H1 (cell line): ENCODE measurements around the gene FNDC11. TPM values are rescaled to one million over a fixed set of nuclear protein-coding genes. Genes with fewer than 3 reads are reported as not detected.
A peak's percentile ranks its signal among the peaks of the same experiment; 100 is the strongest.

ENCODE experiments used
- CTCF ChIA-PET: fragments of 300-600 bp; sonication (Branson Sonifier 250); formaldehyde crosslinking; loops from one replicate; lab custom pipeline; 2021; ENCODE audit not compliant: partially characterized antibody; lab: Charles Lee
- POLR2A ChIA-PET: fragments of 300-600 bp; sonication (Branson Sonifier 250); formaldehyde crosslinking; loops from one replicate; lab custom pipeline; 2021; ENCODE audit warnings: inconsistent platforms; ENCODE audit not compliant: partially characterized antibody; lab: Charles Lee
- DNase-seq, 2 experiments: peaks; one replicate each; pipeline versions ENCODE4 v3.0.0 to v3.0.0-alpha.2; 2010 to 2022; ENCODE audit warnings: low spot score in 2 of 2, low read depth in 1 of 2, mixed read lengths in 1 of 2
- FAIRE-seq: peaks from 2 replicates; lab custom pipeline; 2011; peaks lifted over from hg19 to GRCh38; lab: Jason Lieb, UNC
- H2AFZ ChIP-seq: 2 replicates; pipeline ENCODE4 v1.8.1; 2012; ENCODE audit warnings: low read length, inconsistent platforms
- H2AK5ac ChIP-seq: 2 replicates; pipeline ENCODE4 v1.6.1; 2013; ENCODE audit warnings: low read depth, low read length
- H2BK120ac ChIP-seq: replicated peaks from 2 replicates; pipeline ENCODE3; 2013; ENCODE audit warnings: low read depth, low read length, inconsistent platforms
- H2BK12ac ChIP-seq: 2 replicates; pipeline ENCODE4 v1.6.1; 2013; ENCODE audit warnings: low read depth, low read length
- H2BK15ac ChIP-seq: 2 replicates; pipeline ENCODE4 v1.6.1; 2013; ENCODE audit warnings: low read length
- H2BK20ac ChIP-seq: 2 replicates; pipeline ENCODE4 v1.6.1; 2013; ENCODE audit warnings: low read length
- H2BK5ac ChIP-seq: 2 replicates; pipeline ENCODE4 v1.6.1; 2013; ENCODE audit warnings: low read depth, low read length
- H3K14ac ChIP-seq: 2 replicates; pipeline ENCODE4 v1.6.1; 2013; ENCODE audit warnings: inconsistent platforms; ENCODE audit not compliant: insufficient read length
- H3K18ac ChIP-seq: 2 replicates; pipeline ENCODE4 v1.6.1; 2013; ENCODE audit warnings: low read length; ENCODE audit errors: extremely low read depth
- H3K23ac ChIP-seq: 2 replicates; pipeline ENCODE4 v1.6.1; 2013; ENCODE audit warnings: inconsistent platforms; ENCODE audit not compliant: insufficient read length
- H3K23me2 ChIP-seq: 2 replicates; pipeline ENCODE4 v1.6.1; 2013; ENCODE audit warnings: low read depth, low read length
- H3K27ac ChIP-seq: 2 replicates; pipeline ENCODE4 v1.6.1; 2011; ENCODE audit warnings: low read depth, low read length, inconsistent platforms
- H3K27me3 ChIP-seq, 4 experiments: replicated peaks in 1 of 4; 1 replicate in 1 of 4; 2 replicates in 3 of 4; pipeline versions ENCODE4 v1.6.1 to v1.8.1; 2011 to 2013; ENCODE audit warnings: low read length in 3 of 4, mild to moderate bottlenecking in 3 of 4, inconsistent platforms in 2 of 4, mixed read lengths in 2 of 4, moderate library complexity in 1 of 4; ENCODE audit not compliant: control insufficient read depth in 3 of 4, insufficient read depth in 3 of 4; ENCODE audit errors: extremely low read depth in 1 of 4
- H3K36me3 ChIP-seq, 4 experiments: 2 replicates each; pipeline versions ENCODE4 v1.6.1 to v1.8.1; 2011 to 2013; ENCODE audit warnings: mild to moderate bottlenecking in 4 of 4, low read length in 3 of 4, moderate library complexity in 2 of 4, control low read depth in 1 of 4, inconsistent platforms in 1 of 4; ENCODE audit not compliant: insufficient read depth in 4 of 4, control insufficient read depth in 2 of 4
- H3K4ac ChIP-seq: replicated peaks from 2 replicates; pipeline ENCODE3; 2013; ENCODE audit warnings: low read length, low read depth, mixed read lengths, inconsistent platforms; ENCODE audit not compliant: insufficient read length
- H3K4me1 ChIP-seq, 4 experiments: replicated peaks in 1 of 4; 1 replicate in 1 of 4; 2 replicates in 3 of 4; pipeline versions ENCODE4 v1.6.1 to v1.8.1; 2011 to 2013; ENCODE audit warnings: low read length in 3 of 4, inconsistent platforms in 2 of 4, mixed read lengths in 1 of 4; ENCODE audit not compliant: insufficient read depth in 4 of 4, control insufficient read depth in 3 of 4
- H3K4me2 ChIP-seq, 2 experiments: 2 replicates each; pipeline versions ENCODE4 v1.6.1 to v1.8.1; 2011 to 2013; ENCODE audit warnings: low read depth in 2 of 2, low read length in 2 of 2, control low read depth in 1 of 2, inconsistent platforms in 1 of 2, mild to moderate bottlenecking in 1 of 2; ENCODE audit not compliant: insufficient read depth in 1 of 2
- H3K4me3 ChIP-seq, 4 experiments: fragments of 200-600, 300-600 bp in 1 of 4; sonication (generic), shearing (Covaris generic), sonication (Bioruptor Twin) in 1 of 4; 2 replicates each; pipeline versions ENCODE4 v1.5.1 to v1.8.1; 2011 to 2016; ENCODE audit warnings: low read length in 4 of 4, low read depth in 3 of 4, control low read depth in 2 of 4, inconsistent platforms in 2 of 4, mild to moderate bottlenecking in 2 of 4, mixed read lengths in 1 of 4, moderate library complexity in 1 of 4; ENCODE audit not compliant: insufficient read depth in 2 of 4; ENCODE audit errors: extremely low read depth in 1 of 4
- H3K56ac ChIP-seq: replicated peaks from 2 replicates; pipeline ENCODE3; 2013; ENCODE audit warnings: low read depth, mild to moderate bottlenecking, mixed read lengths, low read length, inconsistent platforms; ENCODE audit not compliant: insufficient read length
- H3K79me1 ChIP-seq: 2 replicates; pipeline ENCODE4 v1.6.1; 2013; ENCODE audit warnings: low read depth, low read length, control low read depth
- H3K79me2 ChIP-seq, 2 experiments: 2 replicates each; pipeline versions ENCODE4 v1.6.1 to v1.8.1; 2012 to 2013; ENCODE audit warnings: low read length in 2 of 2, mild to moderate bottlenecking in 2 of 2, inconsistent platforms in 1 of 2; ENCODE audit not compliant: insufficient read depth in 2 of 2, control insufficient read depth in 1 of 2
- H3K9ac ChIP-seq, 4 experiments: replicated peaks in 1 of 4; 1 replicate in 1 of 4; 2 replicates in 3 of 4; pipeline versions ENCODE4 v1.6.1 to v1.8.1; 2011 to 2013; ENCODE audit warnings: low read depth in 3 of 4, low read length in 3 of 4, control low read depth in 2 of 4, mild to moderate bottlenecking in 2 of 4, moderate library complexity in 2 of 4, inconsistent platforms in 1 of 4; ENCODE audit errors: extremely low read depth in 1 of 4
- H3K9me3 ChIP-seq, 2 experiments: 2 replicates each; pipeline versions ENCODE4 v1.6.1 to v1.8.1; 2012 to 2013; ENCODE audit warnings: mild to moderate bottlenecking in 2 of 2, moderate library complexity in 2 of 2, control low read depth in 1 of 2, inconsistent platforms in 1 of 2, low read depth in 1 of 2, low read length in 1 of 2, mixed read lengths in 1 of 2; ENCODE audit not compliant: insufficient read depth in 2 of 2
- H4K20me1 ChIP-seq, 2 experiments: replicated peaks in 1 of 2; 2 replicates each; pipeline versions ENCODE3 to v1.8.1; 2011 to 2013; ENCODE audit warnings: inconsistent platforms in 2 of 2, low read length in 2 of 2, mild to moderate bottlenecking in 1 of 2; ENCODE audit not compliant: insufficient read depth in 2 of 2, control insufficient read depth in 1 of 2
- H4K5ac ChIP-seq: 2 replicates; pipeline ENCODE4 v1.6.1; 2013; ENCODE audit warnings: low read length, low read depth, mixed read lengths, inconsistent platforms; ENCODE audit not compliant: insufficient read length
- H4K8ac ChIP-seq: 2 replicates; pipeline ENCODE4 v1.8.0; 2013; ENCODE audit warnings: mild to moderate bottlenecking, moderate library complexity, low read length, inconsistent platforms; ENCODE audit not compliant: insufficient read depth; ENCODE audit errors: extremely low read depth
- H4K91ac ChIP-seq: replicated peaks from 2 replicates; pipeline ENCODE3; 2013; ENCODE audit warnings: low read length, mixed read lengths, inconsistent platforms; ENCODE audit not compliant: insufficient read length
- CREB1 ChIP-seq: IDR thresholded peaks from 2 replicates; pipeline ENCODE4 v1.6.1; 2012; ENCODE audit warnings: inconsistent platforms
- CTCF ChIP-seq, 3 experiments: IDR thresholded peaks; 1 replicate in 2 of 3; 2 replicates in 1 of 3; pipeline versions ENCODE4 v1.5.1 to v1.6.1; 2011; ENCODE audit warnings: low read length in 3 of 3, mild to moderate bottlenecking in 3 of 3, inconsistent platforms in 2 of 3, low read depth in 1 of 3, moderate library complexity in 1 of 3; ENCODE audit not compliant: insufficient read depth in 1 of 3; ENCODE audit errors: control extremely low read depth in 1 of 3
- E2F6 ChIP-seq: IDR thresholded peaks from 2 replicates; pipeline ENCODE4 v1.6.1; 2012; ENCODE audit warnings: inconsistent platforms
- MAX ChIP-seq: IDR thresholded peaks from 2 replicates; pipeline ENCODE4 v1.6.1; 2012; ENCODE audit warnings: inconsistent platforms
- RAD21 ChIP-seq, 2 experiments: IDR thresholded peaks in 1 of 2; conservative IDR thresholded peaks in 1 of 2; 2 replicates each; pipeline ENCODE4 v1.6.1; 2011; ENCODE audit warnings: low read depth in 2 of 2, low read length in 2 of 2, improper control_type of control experiment in 1 of 2, inconsistent platforms in 1 of 2, mild to moderate bottlenecking in 1 of 2, moderate library complexity in 1 of 2
- TCF12 ChIP-seq: IDR thresholded peaks from 2 replicates; pipeline ENCODE4 v1.6.1; 2011; ENCODE audit warnings: low read depth, mild to moderate bottlenecking, low read length
- WGBS, 2 experiments: shearing (Covaris generic) in 1 of 2; methylation state at CpG; one replicate each; pipeline versions ENCODE4 v1.1.6 to v1.1.7; 2013 to 2015; ENCODE audit warnings: low lambda C conversion rate in 2 of 2, mixed read lengths in 2 of 2, inconsistent platforms in 1 of 2, low coverage in 1 of 2, missing lambda C conversion rate in 1 of 2; ENCODE audit not compliant: insufficient replicate concordance in 2 of 2, insufficient coverage in 1 of 2, insufficient read length in 1 of 2; ENCODE audit errors: extremely low coverage in 1 of 2, missing lambda C conversion rate in 1 of 2; 5-methylcytosine and 5-hydroxymethylcytosine counted together
- polyA plus RNA-seq, 7 experiments: library from polyadenylated mRNA; depleted of rRNA in 3 of 7; stranded (reverse) in 5 of 7; unstranded in 2 of 7; fragments of >200 nt in 5 of 7; fragments of 200-250 nt in 2 of 7; gene quantifications; 1 replicate in 5 of 7; 2 replicates in 1 of 7; 4 replicates in 1 of 7; pipeline versions ENCODE4 v1.2.1 to v1.2.3, GENCODE V29; 2011 to 2013; ENCODE audit warnings: missing spikeins in 2 of 7, mixed read lengths in 2 of 7
- total RNA-seq: library from RNA; stranded (reverse); fragmentation: NEBNext Ultra II Directional; extraction: Animal tissue kit (Norgen Biotek cat#: 25700); gene quantifications from 2 replicates; pipeline ENCODE4 v1.2.1, GENCODE V29; 2021

Gene FNDC11
- total and polyA plus RNA-seq, 2 of the 8 experiments (the other 6 are each of a cell fraction or from before 2014, with no cell fraction given), result 2.6 to 8.8 TPM

GRCh38 chr20:63518946-63519667, 34.9 kb upstream of the FNDC11 start:
- peak overlapping the region; percentile 13 for H2BK120ac ChIP-seq
- H3K56ac ChIP-seq, result no peak overlapping the region
- no peaks in the 10 kb centered on the region for H3K9me3 ChIP-seq
- peak overlapping the region; percentile 32; the same call in 1 of the 2 replicates for H2BK5ac ChIP-seq
- peak overlapping the region; percentile 67 to 78 for H3K4me2 ChIP-seq
- peaks cover 3 to 22% of the 10 kb centered on the region in 2 experiments for H4K20me1 ChIP-seq
- H2BK12ac ChIP-seq, result peak overlapping the region; percentile 75; the same call in 1 of the 2 replicates
- H3K27me3 ChIP-seq, result peaks cover 0 to 6% (median under 1%) of the 10 kb centered on the region in 4 experiments; a peak in 2 of 7 replicates
- H3K4ac ChIP-seq, result no peak overlapping the region
- no peak overlapping the region for H2AFZ ChIP-seq
- no peak overlapping the region for H3K9ac ChIP-seq
- peaks cover 17% of the 10 kb centered on the region; the same call in 1 of the 2 replicates for H3K23me2 ChIP-seq
- H3K23ac ChIP-seq, result no peak overlapping the region
- H4K5ac ChIP-seq, result no peak overlapping the region
- DNase-seq (peak in 1 of 2 experiments; percentile 60), FAIRE-seq (no peak)
- peak overlapping the region; percentile 29; the same call in 1 of the 2 replicates for H2BK15ac ChIP-seq
- CTCF ChIA-PET, result interaction anchor here (0.6 to 3.0 kb wide), 8 partner anchors 13 to 122 kb away, joined by 3 to 31 read pairs (median 4); partner anchors contain the start of gene PTK6
- peak overlapping the region; percentile 80 for H4K8ac ChIP-seq
- H3K27ac ChIP-seq, result no peak overlapping the region
- no peak overlapping the region for H2BK20ac ChIP-seq
- peak overlapping the region; percentile 66 to 99 (median 88); a peak in 7 of 8 replicates for H3K4me3 ChIP-seq
- peak overlapping the region; percentile 59; the same call in 1 of the 2 replicates for H2AK5ac ChIP-seq
- H3K79me1 ChIP-seq, result peaks cover 7% of the 10 kb centered on the region; the same call in 1 of the 2 replicates
- peak overlapping the region; percentile 93 for H4K91ac ChIP-seq
- peaks cover 0 to 21% (median 10%) of the 10 kb centered on the region in 4 experiments; a peak in 5 of 7 replicates for H3K4me1 ChIP-seq
- TF ChIP-seq MAX (peak; percentile 71), CTCF (IDR thresholded peaks at IDR 0.05; ENCODE audit: control extremely low read depth in 1 of 3, insufficient read depth in 1 of 3, low read depth in 1 of 3, low read length in 3 of 3) (peak in 1 of 3 experiments; percentile 9; a peak in 1 of 4 replicates), E2F6 (0 out of 2 replicates have a peak, but pooled peaks have one; percentile 57), CREB1 (no peak), TCF12 (no peak), RAD21 (IDR thresholded peaks at IDR 0.05 in 1 of 2, conservative IDR thresholded peaks at IDR 0.05 in 1 of 2; ENCODE audit: low read depth in 2 of 2, low read length in 2 of 2) (peak in 1 of 2 experiments; percentile 13; a peak in 1 of 4 replicates)
- POLR2A ChIA-PET, result interaction anchor here (1.5 kb wide), 1 partner anchor 123 kb away, joined by 5 read pairs; no protein-coding TSS in a partner anchor
- H3K79me2 ChIP-seq, result peaks cover 0 to 4% of the 10 kb centered on the region in 2 experiments; a peak in 1 of 4 replicates
- peak overlapping the region; percentile 19; the same call in 1 of the 2 replicates for H3K18ac ChIP-seq
- no peak overlapping the region for H3K14ac ChIP-seq
- 66% methylated on average over 21 of the region's 32 CpGs; no CpG with 5 or more reads in 1 of the 2 experiments for WGBS, 2 experiments
- peaks cover 0 to 14% (median 0%) of the 10 kb centered on the region in 4 experiments; a peak in 2 of 8 replicates for H3K36me3 ChIP-seq
